HEK293 (cell line): ENCODE data around the gene MAN2A2.
A peak's percentile ranks its signal among the peaks of the same experiment; 100 is the strongest.

Experiments used
- CTCF ChIA-PET: fragments of 350-600 bp; formaldehyde crosslinking; extraction: SDS; loops from one replicate; lab custom pipeline; 2021; ENCODE audit warnings: antibody characterized with exemption; lab: Yijun Ruan, JAX
- POLR2A ChIA-PET: fragments of 300-600 bp; formaldehyde crosslinking; extraction: SDS; loops from one replicate; lab custom pipeline; 2020; ENCODE audit warnings: antibody characterized with exemption, inconsistent platforms; lab: Yijun Ruan, JAX
- H3K27ac ChIP-seq: fragments of 200-500 bp; sonication (Bioruptor generic); 2 replicates; pipeline ENCODE4 v1.5.1; 2014; ENCODE audit warnings: low read depth, low read length, control low read depth, inconsistent platforms; ENCODE audit errors: extremely low read depth
- H3K36me3 ChIP-seq, 2 experiments: fragments of 200-500 bp in 1 of 2; sonication (Bioruptor generic) in 1 of 2; 1 replicate in 1 of 2; 2 replicates in 1 of 2; pipeline ENCODE4 v1.5.1; 2014 to 2017; ENCODE audit warnings: inconsistent platforms in 2 of 2, low read length in 2 of 2; ENCODE audit not compliant: control insufficient read depth in 2 of 2, insufficient read depth in 1 of 2
- H3K4me1 ChIP-seq: fragments of 200-500 bp; sonication (Bioruptor generic); 2 replicates; pipeline ENCODE4 v1.5.1; 2014; ENCODE audit warnings: mild to moderate bottlenecking, low read length, inconsistent platforms; ENCODE audit not compliant: control insufficient read depth, insufficient read depth
- H3K4me3 ChIP-seq: 2 replicates; pipeline ENCODE4 v1.5.1; 2011; ENCODE audit warnings: low read depth, mild to moderate bottlenecking, control low read depth, low read length, moderate library complexity
- H3K9me3 ChIP-seq: fragments of 200-500 bp; sonication (Bioruptor generic); 2 replicates; pipeline ENCODE4 v1.5.1; 2014; ENCODE audit warnings: low read depth, low read length, inconsistent platforms; ENCODE audit not compliant: control insufficient read depth, insufficient read depth
- EGR2 ChIP-seq: fragments of 450-650 bp; formaldehyde crosslinking; IDR thresholded peaks from 2 replicates; pipeline ENCODE4 v1.5.1; 2016; ENCODE audit warnings: low read depth, missing biosample characterization, missing genetic modification characterization
- IKZF3 ChIP-seq: fragments of 450-650 bp; IDR thresholded peaks from 2 replicates; pipeline ENCODE4 v1.5.0; 2018; ENCODE audit warnings: missing biosample characterization, mild to moderate bottlenecking, missing genetic modification characterization, moderate library complexity
- SCRT1 ChIP-seq: fragments of 450-650 bp; formaldehyde crosslinking; IDR thresholded peaks from 2 replicates; pipeline ENCODE4 v1.5.1; 2016; ENCODE audit warnings: missing biosample characterization, missing genetic modification characterization, borderline replicate concordance
- ZFHX2 ChIP-seq: fragments of 450-650 bp; formaldehyde crosslinking; conservative IDR thresholded peaks from 2 replicates; pipeline ENCODE4 v1.5.1; 2016; ENCODE audit warnings: missing biosample characterization, missing genetic modification characterization
- ZFP37 ChIP-seq: fragments of 450-650 bp; formaldehyde crosslinking; IDR thresholded peaks from 2 replicates; pipeline ENCODE4 v1.5.1; 2016; ENCODE audit warnings: missing biosample characterization, missing genetic modification characterization
- ZNF121 ChIP-seq: fragments of 450-650 bp; formaldehyde crosslinking; IDR thresholded peaks from 2 replicates; pipeline ENCODE4 v1.5.1; 2016; ENCODE audit warnings: missing biosample characterization, missing genetic modification characterization
- ZNF132 ChIP-seq: fragments of 450-650 bp; formaldehyde crosslinking; IDR thresholded peaks from 2 replicates; pipeline ENCODE4 v1.5.1; 2017; ENCODE audit warnings: missing biosample characterization, missing genetic modification characterization, borderline replicate concordance
- ZNF146 ChIP-seq: fragments of 450-650 bp; formaldehyde crosslinking; IDR thresholded peaks from 2 replicates; pipeline ENCODE4 v1.5.1; 2016; ENCODE audit warnings: missing biosample characterization, missing genetic modification characterization
- ZNF174 ChIP-seq: fragments of 450-650 bp; formaldehyde crosslinking; IDR thresholded peaks from 2 replicates; pipeline ENCODE4 v1.5.0; 2017; ENCODE audit warnings: missing biosample characterization, mild to moderate bottlenecking, missing genetic modification characterization
- ZNF530 ChIP-seq: fragments of 450-650 bp; formaldehyde crosslinking; IDR thresholded peaks from 2 replicates; pipeline ENCODE4 v1.5.1; 2016; ENCODE audit warnings: low read depth, missing biosample characterization, missing genetic modification characterization
- ZNF624 ChIP-seq: fragments of 450-650 bp; formaldehyde crosslinking; IDR thresholded peaks from 2 replicates; pipeline ENCODE4 v1.5.1; 2017; ENCODE audit warnings: missing biosample characterization, missing genetic modification characterization
- TF ChIP-seq, protein P1 (sequence below): fragments of 450-650 bp; formaldehyde crosslinking; IDR thresholded peaks from 2 replicates; pipeline ENCODE4 v1.5.1; 2017; ENCODE audit warnings: missing biosample characterization, missing genetic modification characterization
- TF ChIP-seq, protein P2 (sequence below): fragments of 450-650 bp; formaldehyde crosslinking; IDR thresholded peaks from 2 replicates; pipeline ENCODE4 v1.5.1; 2016; ENCODE audit warnings: missing biosample characterization, missing genetic modification characterization
- TF ChIP-seq, protein P3 (sequence below): fragments of 450-650 bp; formaldehyde crosslinking; IDR thresholded peaks from 2 replicates; pipeline ENCODE4 v1.5.1; 2016; ENCODE audit warnings: missing biosample characterization, missing genetic modification characterization
- TF ChIP-seq, protein P4 (sequence below): fragments of 450-650 bp; formaldehyde crosslinking; IDR thresholded peaks from 2 replicates; pipeline ENCODE4 v1.5.1; 2016; ENCODE audit warnings: missing biosample characterization, missing genetic modification characterization
- TF ChIP-seq, protein P5 (sequence below): fragments of 450-650 bp; formaldehyde crosslinking; IDR thresholded peaks from 2 replicates; pipeline ENCODE4 v1.5.1; 2016; ENCODE audit warnings: missing biosample characterization, missing genetic modification characterization
- TF ChIP-seq, protein P6 (sequence below): fragments of 450-650 bp; formaldehyde crosslinking; IDR thresholded peaks from 2 replicates; pipeline ENCODE4 v1.5.1; 2016; ENCODE audit warnings: missing biosample characterization, missing genetic modification characterization

MAN2A2 gene

DNA sequence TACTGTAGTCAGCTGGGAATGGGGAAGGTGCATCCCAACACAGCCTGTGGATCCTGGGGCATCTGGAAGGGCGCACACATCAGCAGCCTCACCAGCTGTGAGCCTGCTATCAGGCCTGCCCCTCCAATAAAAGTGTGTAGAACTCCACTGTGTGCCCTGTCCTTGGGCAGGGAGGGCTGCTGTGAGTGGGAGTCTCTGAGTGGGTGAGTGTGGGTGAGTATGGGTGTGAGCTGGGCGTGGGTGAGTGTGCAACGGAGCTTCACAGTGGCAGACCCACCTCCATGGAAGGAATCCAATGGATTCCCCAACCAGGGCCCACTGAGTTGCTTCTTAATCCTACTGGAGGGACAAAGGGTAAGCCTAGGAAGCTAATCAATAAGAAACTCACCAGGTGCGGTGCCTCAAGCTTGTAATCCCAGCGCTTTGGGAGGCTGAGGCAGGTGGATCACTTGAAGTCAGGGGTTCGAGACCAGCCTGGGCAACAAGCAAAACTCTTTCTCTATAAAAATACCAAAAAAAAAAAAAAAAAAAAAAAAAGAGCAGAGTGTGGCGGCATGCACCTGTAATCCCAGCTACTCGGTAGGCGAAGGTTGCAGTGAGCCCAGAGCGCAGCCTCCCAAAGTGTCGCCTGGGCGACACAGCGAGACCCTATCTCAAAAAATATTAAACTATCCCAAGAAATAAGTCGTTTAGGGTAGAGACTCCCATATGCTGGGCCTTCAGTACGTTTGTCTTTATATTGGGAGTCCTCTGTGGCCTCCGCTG is 51.0 kb downstream of the MAN2A2 start:
- CTCF ChIA-PET = interaction anchor here (0.6 to 11.9 kb wide), 11 partner anchors 9 to 957 kb away, joined by 3 to 163 read pairs (median 7); partner anchors contain the start of genes HDDC3, MAN2A2, UNC45A and VPS33B
- no peaks in the 10 kb centered on the region; the same call in 1 of the 2 replicates for H3K4me1 ChIP-seq

DNA sequence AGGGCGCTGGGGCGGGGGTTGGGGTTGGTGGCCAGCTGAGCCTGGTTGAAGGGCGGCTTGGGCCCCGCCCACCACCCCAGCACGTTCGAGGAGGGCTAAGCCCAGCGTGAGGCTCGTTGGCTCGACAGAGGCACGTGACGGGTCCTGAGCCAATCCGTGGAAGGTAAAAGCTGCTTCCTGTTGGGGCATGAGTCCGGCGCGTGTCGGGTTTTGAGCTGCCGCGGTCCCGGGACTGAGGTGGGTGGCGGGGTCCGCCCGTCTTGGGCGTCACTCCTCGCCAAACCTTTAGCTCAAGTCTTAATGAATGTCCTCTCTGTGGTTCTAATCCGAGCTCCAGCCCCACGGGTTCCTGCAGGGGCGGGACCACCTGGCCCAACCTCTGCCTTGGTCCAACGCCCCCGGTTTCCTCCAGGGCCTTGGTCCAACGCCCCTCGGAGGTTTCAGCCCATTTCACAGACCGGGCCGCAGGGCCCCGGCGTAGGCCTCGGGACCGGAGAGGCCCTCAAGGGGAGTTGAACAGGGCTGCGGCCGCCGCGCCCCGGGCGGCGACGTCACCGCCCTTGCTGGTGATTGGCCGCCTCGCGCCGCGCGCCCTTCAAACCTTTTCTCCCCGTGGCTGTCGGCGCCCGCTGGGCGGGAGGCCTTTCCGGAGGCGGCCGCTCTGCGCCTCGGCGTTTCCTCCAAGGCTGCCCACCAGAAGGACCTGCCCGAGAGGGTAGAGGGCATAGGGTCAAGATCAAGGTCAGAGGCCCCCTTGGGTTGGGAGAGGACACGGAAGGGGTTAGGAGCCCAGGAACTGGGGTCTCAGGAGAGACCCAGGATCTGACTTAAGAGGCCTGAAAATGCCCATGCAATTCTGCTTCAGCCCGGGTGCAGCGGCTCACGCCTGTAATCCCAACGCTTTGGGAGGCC is 51.9 kb downstream of the MAN2A2 start, which contains the start of gene RCCD1:
Gene RCCD1 (plus strand): TSS at position 173 of the 912 bp plus-strand sequence. CDS start 1,851 bp downstream, outside the sequence.
- Histone ChIP-seq H3K36me3 (peaks cover 30 to 65% of the 10 kb centered on the region in 2 experiments), H3K27ac (peak within 1 kb of the TSS; percentile 88), H3K4me1 (no peaks in the 10 kb centered on the region; the same call in 1 of the 2 replicates), H3K9me3 (no peaks in the 10 kb centered on the region), H3K4me3 (peak within 1 kb of the TSS; percentile 73)
- POLR2A ChIA-PET = interaction anchor here (0.6 to 7.8 kb wide), 17 partner anchors 9 to 1949 kb away, joined by 3 to 179 read pairs (median 7); partner anchors contain the start of genes CIB1, GDPGP1, HDDC3 and MAN2A2
- CTCF ChIA-PET = interaction anchor here (0.6 to 11.9 kb wide), 14 partner anchors 10 to 958 kb away, joined by 3 to 163 read pairs (median 11); partner anchors contain the start of genes HDDC3, MAN2A2, UNC45A and VPS33B
- TF ChIP-seq ZNF146 (tag by site-specific recombination) (0 out of 2 replicates have a peak, but pooled peaks have one; percentile 15), SCRT1 (tag by site-specific recombination) (no peak), ZFP37 (tag by site-specific recombination) (peak; percentile 94), ZNF624 (tag by site-specific recombination) (no peak), IKZF3 (tag by site-specific recombination) (no peak)
- TF ChIP-seq, protein P1, sequence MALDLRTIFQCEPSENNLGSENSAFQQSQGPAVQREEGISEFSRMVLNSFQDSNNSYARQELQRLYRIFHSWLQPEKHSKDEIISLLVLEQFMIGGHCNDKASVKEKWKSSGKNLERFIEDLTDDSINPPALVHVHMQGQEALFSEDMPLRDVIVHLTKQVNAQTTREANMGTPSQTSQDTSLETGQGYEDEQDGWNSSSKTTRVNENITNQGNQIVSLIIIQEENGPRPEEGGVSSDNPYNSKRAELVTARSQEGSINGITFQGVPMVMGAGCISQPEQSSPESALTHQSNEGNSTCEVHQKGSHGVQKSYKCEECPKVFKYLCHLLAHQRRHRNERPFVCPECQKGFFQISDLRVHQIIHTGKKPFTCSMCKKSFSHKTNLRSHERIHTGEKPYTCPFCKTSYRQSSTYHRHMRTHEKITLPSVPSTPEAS = no peak; the same call in 1 of the 2 replicates
- TF ChIP-seq, protein P2, sequence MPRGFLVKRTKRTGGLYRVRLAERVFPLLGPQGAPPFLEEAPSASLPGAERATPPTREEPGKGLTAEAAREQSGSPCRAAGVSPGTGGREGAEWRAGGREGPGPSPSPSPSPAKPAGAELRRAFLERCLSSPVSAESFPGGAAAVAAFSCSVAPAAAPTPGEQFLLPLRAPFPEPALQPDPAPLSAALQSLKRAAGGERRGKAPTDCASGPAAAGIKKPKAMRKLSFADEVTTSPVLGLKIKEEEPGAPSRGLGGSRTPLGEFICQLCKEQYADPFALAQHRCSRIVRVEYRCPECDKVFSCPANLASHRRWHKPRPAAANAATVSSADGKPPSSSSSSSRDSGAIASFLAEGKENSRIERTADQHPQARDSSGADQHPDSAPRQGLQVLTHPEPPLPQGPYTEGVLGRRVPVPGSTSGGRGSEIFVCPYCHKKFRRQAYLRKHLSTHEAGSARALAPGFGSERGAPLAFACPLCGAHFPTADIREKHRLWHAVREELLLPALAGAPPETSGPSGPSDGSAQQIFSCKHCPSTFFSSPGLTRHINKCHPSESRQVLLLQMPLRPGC = peak; percentile 15; the same call in 1 of the 2 replicates

More for the DNA sequence above, 51.0 kb downstream of the MAN2A2 start:
- Histone ChIP-seq H3K9me3 (no peaks in the 10 kb centered on the region), H3K4me3 (no peak overlapping the region; the same call in 1 of the 2 replicates), H3K27ac (no peak overlapping the region), H3K36me3 (peaks cover 34 to 65% of the 10 kb centered on the region in 2 experiments)
- TF ChIP-seq, protein P3, sequence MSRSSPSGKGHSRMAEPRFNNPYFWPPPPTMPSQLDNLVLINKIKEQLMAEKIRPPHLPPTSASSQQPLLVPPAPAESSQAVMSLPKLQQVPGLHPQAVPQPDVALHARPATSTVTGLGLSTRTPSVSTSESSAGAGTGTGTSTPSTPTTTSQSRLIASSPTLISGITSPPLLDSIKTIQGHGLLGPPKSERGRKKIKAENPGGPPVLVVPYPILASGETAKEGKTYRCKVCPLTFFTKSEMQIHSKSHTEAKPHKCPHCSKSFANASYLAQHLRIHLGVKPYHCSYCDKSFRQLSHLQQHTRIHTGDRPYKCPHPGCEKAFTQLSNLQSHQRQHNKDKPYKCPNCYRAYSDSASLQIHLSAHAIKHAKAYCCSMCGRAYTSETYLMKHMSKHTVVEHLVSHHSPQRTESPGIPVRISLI = peak; percentile 60; the same call in 1 of the 2 replicates
- peak; percentile 91 for TF ChIP-seq EGR2
- no peak for TF ChIP-seq ZNF174 (tag by site-specific recombination)
- no peak for TF ChIP-seq ZNF132 (tag by site-specific recombination)
- TF ChIP-seq, protein P4, sequence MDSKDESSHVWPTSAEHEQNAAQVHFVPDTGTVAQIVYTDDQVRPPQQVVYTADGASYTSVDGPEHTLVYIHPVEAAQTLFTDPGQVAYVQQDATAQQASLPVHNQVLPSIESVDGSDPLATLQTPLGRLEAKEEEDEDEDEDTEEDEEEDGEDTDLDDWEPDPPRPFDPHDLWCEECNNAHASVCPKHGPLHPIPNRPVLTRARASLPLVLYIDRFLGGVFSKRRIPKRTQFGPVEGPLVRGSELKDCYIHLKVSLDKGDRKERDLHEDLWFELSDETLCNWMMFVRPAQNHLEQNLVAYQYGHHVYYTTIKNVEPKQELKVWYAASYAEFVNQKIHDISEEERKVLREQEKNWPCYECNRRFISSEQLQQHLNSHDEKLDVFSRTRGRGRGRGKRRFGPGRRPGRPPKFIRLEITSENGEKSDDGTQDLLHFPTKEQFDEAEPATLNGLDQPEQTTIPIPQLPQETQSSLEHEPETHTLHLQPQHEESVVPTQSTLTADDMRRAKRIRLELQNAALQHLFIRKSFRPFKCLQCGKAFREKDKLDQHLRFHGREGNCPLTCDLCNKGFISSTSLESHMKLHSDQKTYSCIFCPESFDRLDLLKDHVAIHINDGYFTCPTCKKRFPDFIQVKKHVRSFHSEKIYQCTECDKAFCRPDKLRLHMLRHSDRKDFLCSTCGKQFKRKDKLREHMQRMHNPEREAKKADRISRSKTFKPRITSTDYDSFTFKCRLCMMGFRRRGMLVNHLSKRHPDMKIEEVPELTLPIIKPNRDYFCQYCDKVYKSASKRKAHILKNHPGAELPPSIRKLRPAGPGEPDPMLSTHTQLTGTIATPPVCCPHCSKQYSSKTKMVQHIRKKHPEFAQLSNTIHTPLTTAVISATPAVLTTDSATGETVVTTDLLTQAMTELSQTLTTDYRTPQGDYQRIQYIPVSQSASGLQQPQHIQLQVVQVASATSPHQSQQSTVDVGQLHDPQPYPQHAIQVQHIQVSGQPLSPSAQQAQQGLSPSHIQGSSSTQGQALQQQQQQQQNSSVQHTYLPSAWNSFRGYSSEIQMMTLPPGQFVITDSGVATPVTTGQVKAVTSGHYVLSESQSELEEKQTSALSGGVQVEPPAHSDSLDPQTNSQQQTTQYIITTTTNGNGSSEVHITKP = no peak
- TF ChIP-seq, protein P5, sequence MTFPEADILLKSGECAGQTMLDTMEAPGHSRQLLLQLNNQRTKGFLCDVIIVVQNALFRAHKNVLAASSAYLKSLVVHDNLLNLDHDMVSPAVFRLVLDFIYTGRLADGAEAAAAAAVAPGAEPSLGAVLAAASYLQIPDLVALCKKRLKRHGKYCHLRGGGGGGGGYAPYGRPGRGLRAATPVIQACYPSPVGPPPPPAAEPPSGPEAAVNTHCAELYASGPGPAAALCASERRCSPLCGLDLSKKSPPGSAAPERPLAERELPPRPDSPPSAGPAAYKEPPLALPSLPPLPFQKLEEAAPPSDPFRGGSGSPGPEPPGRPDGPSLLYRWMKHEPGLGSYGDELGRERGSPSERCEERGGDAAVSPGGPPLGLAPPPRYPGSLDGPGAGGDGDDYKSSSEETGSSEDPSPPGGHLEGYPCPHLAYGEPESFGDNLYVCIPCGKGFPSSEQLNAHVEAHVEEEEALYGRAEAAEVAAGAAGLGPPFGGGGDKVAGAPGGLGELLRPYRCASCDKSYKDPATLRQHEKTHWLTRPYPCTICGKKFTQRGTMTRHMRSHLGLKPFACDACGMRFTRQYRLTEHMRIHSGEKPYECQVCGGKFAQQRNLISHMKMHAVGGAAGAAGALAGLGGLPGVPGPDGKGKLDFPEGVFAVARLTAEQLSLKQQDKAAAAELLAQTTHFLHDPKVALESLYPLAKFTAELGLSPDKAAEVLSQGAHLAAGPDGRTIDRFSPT (tag by site-specific recombination) = 0 out of 2 replicates have a peak, but pooled peaks have one; percentile 49
- peak; percentile 94 for TF ChIP-seq ZFHX2 (tag by site-specific recombination)
- TF ChIP-seq, protein P6, sequence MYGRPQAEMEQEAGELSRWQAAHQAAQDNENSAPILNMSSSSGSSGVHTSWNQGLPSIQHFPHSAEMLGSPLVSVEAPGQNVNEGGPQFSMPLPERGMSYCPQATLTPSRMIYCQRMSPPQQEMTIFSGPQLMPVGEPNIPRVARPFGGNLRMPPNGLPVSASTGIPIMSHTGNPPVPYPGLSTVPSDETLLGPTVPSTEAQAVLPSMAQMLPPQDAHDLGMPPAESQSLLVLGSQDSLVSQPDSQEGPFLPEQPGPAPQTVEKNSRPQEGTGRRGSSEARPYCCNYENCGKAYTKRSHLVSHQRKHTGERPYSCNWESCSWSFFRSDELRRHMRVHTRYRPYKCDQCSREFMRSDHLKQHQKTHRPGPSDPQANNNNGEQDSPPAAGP (tag by site-specific recombination) = no peak
- TF ChIP-seq ZNF121 = 0 out of 2 replicates have a peak, but pooled peaks have one; percentile 22
- no peak for TF ChIP-seq ZNF530 (tag by site-specific recombination)
- POLR2A ChIA-PET = interaction anchor here (0.6 to 7.8 kb wide), 16 partner anchors 8 to 1950 kb away, joined by 3 to 179 read pairs (median 7); partner anchors contain the start of genes CIB1, GDPGP1, HDDC3 and MAN2A2
